Daoy (cell line): ENCODE data around the gene LRGUK. TPM values are rescaled to one million over a fixed set of nuclear protein-coding genes. Genes with fewer than 3 reads are reported as not detected.

Experiments
- DNase-seq: peaks from one replicate; pipeline ENCODE4 v3.0.0-alpha.2; 2015; ENCODE audit warnings: low read depth
- total RNA-seq: library from RNA; depleted of rRNA; stranded (reverse); fragments of >200 nt; shearing (Covaris generic); gene quantifications from 2 replicates; pipeline ENCODE4 v1.2.3, GENCODE V29; 2014

LRGUK gene
- total RNA-seq, 1 experiment from 2014 or later, result 0.40 TPM

- no peak for DNase-seq
Observed at GRCh38 chr7:134126146-134126545, 994 bp upstream of the LRGUK start.

- no peak for DNase-seq
Observed at GRCh38 chr7:134126596-134126965, 559 bp upstream of the LRGUK start.

- no peak for DNase-seq
Observed at GRCh38 chr7:134128829-134129228, 1.7 kb downstream of the LRGUK start.

GRCh38 chr7:134129856-134130523 lies 2.9 kb downstream of the LRGUK start:
- no peak for DNase-seq

- DNase-seq, result no peak
Observed at GRCh38 chr7:134134004-134134403, 6.9 kb downstream of the LRGUK start.

GRCh38 chr7:134140889-134141867 lies 14.0 kb downstream of the LRGUK start:
- DNase-seq, result peak; percentile 79

GRCh38 chr7:134141868-134142264 lies 14.7 kb downstream of the LRGUK start:
- DNase-seq, result no peak

GRCh38 chr7:134153493-134154136 lies 26.5 kb downstream of the LRGUK start:
- DNase-seq, result no peak

GRCh38 chr7:134154581-134155130 lies 27.5 kb downstream of the LRGUK start:
- no peak for DNase-seq

- no peak for DNase-seq
Observed at GRCh38 chr7:134155206-134155605, 28.1 kb downstream of the LRGUK start.

- DNase-seq, result no peak
Observed at GRCh38 chr7:134155871-134156270, 28.7 kb downstream of the LRGUK start.

- no peak for DNase-seq
Observed at GRCh38 chr7:134165252-134165651, 38.1 kb downstream of the LRGUK start.

- no peak for DNase-seq
Observed at GRCh38 chr7:134167250-134167649, 40.1 kb downstream of the LRGUK start.

- no peak for DNase-seq
Observed at GRCh38 chr7:134167841-134168240, 40.7 kb downstream of the LRGUK start.

- DNase-seq, result peak; percentile 93
Observed at GRCh38 chr7:134174795-134175261, 47.7 kb downstream of the LRGUK start.

- no peak for DNase-seq
Observed at GRCh38 chr7:134175334-134176036, 48.3 kb downstream of the LRGUK start.

- no peak for DNase-seq
Observed at GRCh38 chr7:134176037-134176350, 48.9 kb downstream of the LRGUK start.

- DNase-seq, result no peak
Observed at GRCh38 chr7:134179036-134180011, 52.2 kb downstream of the LRGUK start.

- DNase-seq, result no peak
Observed at GRCh38 chr7:134180376-134180775, 53.2 kb downstream of the LRGUK start.

- no peak for DNase-seq
Observed at GRCh38 chr7:134182078-134182477, 54.9 kb downstream of the LRGUK start.
